ENCODE data around the gene PLAC1. TPM values are rescaled to one million over a fixed set of nuclear protein-coding genes. Genes with fewer than 3 reads are reported as not detected.

Gene PLAC1
- total RNA-seq, 1 experiment from 2014 or later: 0.91 TPM

DNA sequence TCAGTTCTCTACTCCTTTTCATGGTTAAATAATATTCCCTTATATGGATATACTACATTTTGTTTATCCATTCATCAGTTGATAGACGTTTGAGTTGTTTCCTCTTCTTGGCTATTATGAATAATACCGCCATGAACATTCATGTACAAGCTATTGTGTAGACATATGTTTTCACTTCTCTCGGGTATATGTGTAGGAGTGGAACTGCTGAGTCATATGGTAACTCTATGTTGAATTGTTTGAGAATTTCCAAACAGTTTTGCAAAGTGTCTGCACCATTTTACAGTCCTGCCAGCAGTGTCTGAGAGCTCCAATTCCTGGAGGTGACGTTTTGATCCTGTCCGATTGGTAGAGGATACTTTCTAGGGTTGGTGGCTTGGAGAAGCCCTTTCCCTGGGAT is 23.6 kb downstream of the PLAC1 start:
- CTCF ChIA-PET: interaction anchor here (0.6 to 1.0 kb wide), 2 partner anchors 12 to 113 kb away, joined by 3 read pairs; no protein-coding TSS in a partner anchor
- intact Hi-C loops (cut with micrococcal nuclease): no loop called here
- no peaks in the 10 kb centered on the region for H3K4me1 Mint-ChIP-seq (ENCODE audit: insufficient read depth, unreplicated experiment)
- no peak for TF ChIP-seq CTCF (IDR thresholded peaks at IDR 0.05; ENCODE audit: unreplicated experiment)
- H3K36me3 Mint-ChIP-seq (ENCODE audit: insufficient read depth, unreplicated experiment): no peaks in the 10 kb centered on the region
- no peak for DNase-seq (ENCODE audit: unreplicated experiment)
- no TSS peak for BruUV-seq (replicated peaks)
- peaks cover 28% of the 10 kb centered on the region for H3K27me3 Mint-ChIP-seq (ENCODE audit: insufficient read depth, unreplicated experiment)
- no peak overlapping the region for H3K4me3 Mint-ChIP-seq (ENCODE audit: unreplicated experiment)
- H3K9me3 Mint-ChIP-seq (ENCODE audit: unreplicated experiment): no peaks in the 10 kb centered on the region
- POLR2A ChIA-PET: no interaction called here
- no peak overlapping the region for H3K27ac Mint-ChIP-seq (ENCODE audit: low read depth, unreplicated experiment)

DNA sequence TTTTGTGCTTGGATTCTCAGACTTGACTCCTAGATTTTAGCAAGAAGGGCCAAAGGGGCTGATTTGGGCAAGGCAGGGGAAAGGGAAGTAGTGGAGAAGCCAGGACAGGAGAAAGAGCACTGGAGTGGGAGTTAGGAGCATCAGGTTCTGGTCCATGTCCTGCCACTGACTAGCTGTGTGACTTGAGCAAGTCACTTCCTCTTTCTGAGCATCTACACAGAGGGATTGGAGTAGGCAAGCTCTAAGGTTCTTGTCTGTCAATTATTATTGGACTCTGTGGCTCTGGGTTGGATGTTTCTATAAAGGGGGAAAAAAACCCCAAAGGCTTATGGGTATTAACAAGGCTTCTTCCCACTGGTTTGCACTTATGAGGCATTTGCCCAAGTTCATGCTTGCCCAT is 24.4 kb downstream of the PLAC1 start:
- Mint-ChIP-seq H3K9me3 (ENCODE audit: unreplicated experiment) (no peaks in the 10 kb centered on the region), H3K36me3 (ENCODE audit: insufficient read depth, unreplicated experiment) (no peaks in the 10 kb centered on the region), H3K27me3 (ENCODE audit: insufficient read depth, unreplicated experiment) (peaks cover 28% of the 10 kb centered on the region), H3K27ac (ENCODE audit: low read depth, unreplicated experiment) (no peak overlapping the region), H3K4me3 (ENCODE audit: unreplicated experiment) (no peak overlapping the region), H3K4me1 (ENCODE audit: insufficient read depth, unreplicated experiment) (no peaks in the 10 kb centered on the region)
- CTCF ChIA-PET: interaction anchor here (1.1 kb wide), 1 partner anchor 114 kb away, joined by 3 read pairs; no protein-coding TSS in a partner anchor
- BruUV-seq (replicated peaks): no TSS peak
- no peak for TF ChIP-seq CTCF (IDR thresholded peaks at IDR 0.05; ENCODE audit: unreplicated experiment)
- POLR2A ChIA-PET: no interaction called here
- intact Hi-C loops (cut with micrococcal nuclease): no loop called here
- no peak for DNase-seq (ENCODE audit: unreplicated experiment)

GRCh38 chrX:134633394-134633793 is 24.9 kb downstream of the PLAC1 start:
- H3K27ac Mint-ChIP-seq (ENCODE audit: low read depth, unreplicated experiment): no peak overlapping the region
- peaks cover 28% of the 10 kb centered on the region for H3K27me3 Mint-ChIP-seq (ENCODE audit: insufficient read depth, unreplicated experiment)
- no peak overlapping the region for H3K4me3 Mint-ChIP-seq (ENCODE audit: unreplicated experiment)
- intact Hi-C loops (cut with micrococcal nuclease): no loop called here
- no peaks in the 10 kb centered on the region for H3K9me3 Mint-ChIP-seq (ENCODE audit: unreplicated experiment)
- DNase-seq (ENCODE audit: unreplicated experiment): no peak
- H3K4me1 Mint-ChIP-seq (ENCODE audit: insufficient read depth, unreplicated experiment): no peaks in the 10 kb centered on the region
- no peaks in the 10 kb centered on the region for H3K36me3 Mint-ChIP-seq (ENCODE audit: insufficient read depth, unreplicated experiment)
- ChIA-PET POLR2A (no interaction called here), CTCF (interaction anchor here (1.1 kb wide), 1 partner anchor 114 kb away, joined by 3 read pairs; no protein-coding TSS in a partner anchor)
- no peak for TF ChIP-seq CTCF (IDR thresholded peaks at IDR 0.05; ENCODE audit: unreplicated experiment)
- no TSS peak for BruUV-seq (replicated peaks)

- no peak for DNase-seq (ENCODE audit: unreplicated experiment)
- peaks cover 28% of the 10 kb centered on the region for H3K27me3 Mint-ChIP-seq (ENCODE audit: insufficient read depth, unreplicated experiment)
- CTCF ChIA-PET: no interaction called here
- no peaks in the 10 kb centered on the region for H3K4me1 Mint-ChIP-seq (ENCODE audit: insufficient read depth, unreplicated experiment)
- intact Hi-C loops (cut with micrococcal nuclease): no loop called here
- TF ChIP-seq CTCF (IDR thresholded peaks at IDR 0.05; ENCODE audit: unreplicated experiment): no peak
- BruUV-seq (replicated peaks): no TSS peak
- no peak overlapping the region for H3K4me3 Mint-ChIP-seq (ENCODE audit: unreplicated experiment)
- no peaks in the 10 kb centered on the region for H3K9me3 Mint-ChIP-seq (ENCODE audit: unreplicated experiment)
- no peak overlapping the region for H3K27ac Mint-ChIP-seq (ENCODE audit: low read depth, unreplicated experiment)
- H3K36me3 Mint-ChIP-seq (ENCODE audit: insufficient read depth, unreplicated experiment): no peaks in the 10 kb centered on the region
- POLR2A ChIA-PET: no interaction called here
Measured at GRCh38 chrX:134632355-134632754, 25.9 kb downstream of the PLAC1 start.

Measured in MCF 10A (cell line).